Measurements from ENCODE around the gene BMP8B. TPM values are rescaled to one million over a fixed set of nuclear protein-coding genes. Genes with fewer than 3 reads are reported as not detected.

Gene BMP8B
- total RNA-seq, 1 experiment from 2014 or later = 0.42 TPM

- H3K27ac Mint-ChIP-seq = no peak overlapping the region
- no peak overlapping the region for H3K4me3 Mint-ChIP-seq
- no peaks in the 10 kb centered on the region for H3K4me1 ChIP-seq (ENCODE audit: insufficient read depth, low read length)
- no peak overlapping the region for H3K14ac ChIP-seq (ENCODE audit: insufficient read depth, low read length)
- no peak overlapping the region for H4K5ac ChIP-seq (ENCODE audit: insufficient read length, low read depth, low read length)
- no peaks in the 10 kb centered on the region for H3K9me3 Mint-ChIP-seq
- H3K9ac ChIP-seq (ENCODE audit: extremely low read depth, insufficient read length, low read length) = no peak overlapping the region
- no peak overlapping the region for H3K27ac ChIP-seq (ENCODE audit: insufficient read length, low read depth, low read length)
- no peak overlapping the region for H2BK15ac ChIP-seq (ENCODE audit: low read depth, low read length)
- no peaks in the 10 kb centered on the region for H3K23me2 ChIP-seq (ENCODE audit: insufficient read length, low read depth, low read length, poor library complexity, severe bottlenecking)
- TF ChIP-seq CTCF (conservative IDR thresholded peaks at IDR 0.05) = no peak
- H3K27me3 ChIP-seq (ENCODE audit: insufficient read depth, low read length) = peaks cover 8% of the 10 kb centered on the region; the same call in 1 of the 2 replicates
- H2BK12ac ChIP-seq (ENCODE audit: insufficient read length, low read depth, low read length) = no peak overlapping the region
- peaks cover 0 to 4% of the 10 kb centered on the region in 2 experiments; a peak in 2 of 4 replicates for H3K4me1 Mint-ChIP-seq
- H2BK120ac ChIP-seq (ENCODE audit: low read depth, low read length, poor library complexity, severe bottlenecking) = no peak overlapping the region
- H3K4ac ChIP-seq (ENCODE audit: low read depth, low read length) = no peak overlapping the region
- no peak overlapping the region for H2BK20ac ChIP-seq (ENCODE audit: low read depth, low read length, poor library complexity, severe bottlenecking)
- H3K36me3 Mint-ChIP-seq (ENCODE audit: insufficient read depth in 1 of 3, low read depth in 3 of 3) = no peaks in the 10 kb centered on the region
- no peak for DNase-seq
- H2BK5ac ChIP-seq (ENCODE audit: insufficient read length, low read length) = no peak overlapping the region
- no peak overlapping the region for H3K56ac ChIP-seq (ENCODE audit: insufficient read length, low read depth, low read length)
- H4K8ac ChIP-seq (replicated peaks; ENCODE audit: insufficient read length, low read depth, low read length) = no peak overlapping the region
- H2AFZ ChIP-seq (ENCODE audit: low read length) = no peak overlapping the region
- no peaks in the 10 kb centered on the region for H4K20me1 ChIP-seq (ENCODE audit: control insufficient read depth, insufficient read depth, insufficient read length)
- peaks cover 81% of the 10 kb centered on the region for H3K27me3 Mint-ChIP-seq (ENCODE audit: low read depth)
- H3K4me2 ChIP-seq (ENCODE audit: insufficient read depth, insufficient read length, low read length) = no peak overlapping the region
- H3K79me1 ChIP-seq (ENCODE audit: insufficient read depth, low read depth, low read length, poor library complexity, severe bottlenecking) = no peaks in the 10 kb centered on the region
- H3K23ac ChIP-seq (ENCODE audit: insufficient read length, low read depth, low read length) = no peak overlapping the region
- no peak overlapping the region for H3T11ph ChIP-seq (ENCODE audit: low read length)
- no peaks in the 10 kb centered on the region for H3K79me2 ChIP-seq (ENCODE audit: insufficient read depth, low read length)
- no peak overlapping the region for H4K91ac ChIP-seq (ENCODE audit: insufficient read length, low read depth, low read length)
- no peak overlapping the region for H3K18ac ChIP-seq (ENCODE audit: insufficient read length, low read depth, low read length)
- H3K9me3 ChIP-seq (ENCODE audit: control insufficient read depth, low read depth, low read length) = no peaks in the 10 kb centered on the region
- WGBS (ENCODE audit: extremely low coverage, insufficient read length, low lambda C conversion rate) = no CpG with 5 or more reads among the region's 6 CpGs
- H2AK5ac ChIP-seq (ENCODE audit: insufficient read length, low read length) = no peak overlapping the region
Observed at GRCh38 chr1:39782103-39782502, 6.6 kb downstream of the BMP8B start.

All from H9 (cell line).